GM12892 (cell line): ENCODE results near the gene LGI1. TPM values are rescaled to one million over a fixed set of nuclear protein-coding genes. Genes with fewer than 3 reads are reported as not detected.

Experiments
- DNase-seq: peaks from one replicate; pipeline ENCODE4 v3.0.0; 2011; ENCODE audit not compliant: insufficient read length
- FAIRE-seq: peaks from 2 replicates; lab custom pipeline; 2011; peaks lifted over from hg19 to GRCh38; lab: Jason Lieb, UNC
- POLR2A ChIP-seq: IDR thresholded peaks from 2 replicates; pipeline ENCODE4 v1.6.1; 2011; ENCODE audit warnings: low read depth, low read length, control low read depth
- POLR2AphosphoS5 ChIP-seq: IDR thresholded peaks from 2 replicates; pipeline ENCODE4 v1.6.1; 2011; ENCODE audit warnings: low read depth, low read length, control low read depth
- TAF1 ChIP-seq: IDR thresholded peaks from 2 replicates; pipeline ENCODE4 v1.6.1; 2011; ENCODE audit warnings: low read depth, mild to moderate bottlenecking, control low read depth, low read length, borderline replicate concordance
- polyA plus RNA-seq: library from polyadenylated mRNA; unstranded; fragments of >200 nt; gene quantifications from one replicate; pipeline ENCODE4 v1.2.1, GENCODE V29; 2012; ENCODE audit warnings: missing spikeins, inconsistent platforms; ENCODE audit not compliant: missing spikeins

The LGI1 gene
- not detected for polyA plus RNA-seq

DNA sequence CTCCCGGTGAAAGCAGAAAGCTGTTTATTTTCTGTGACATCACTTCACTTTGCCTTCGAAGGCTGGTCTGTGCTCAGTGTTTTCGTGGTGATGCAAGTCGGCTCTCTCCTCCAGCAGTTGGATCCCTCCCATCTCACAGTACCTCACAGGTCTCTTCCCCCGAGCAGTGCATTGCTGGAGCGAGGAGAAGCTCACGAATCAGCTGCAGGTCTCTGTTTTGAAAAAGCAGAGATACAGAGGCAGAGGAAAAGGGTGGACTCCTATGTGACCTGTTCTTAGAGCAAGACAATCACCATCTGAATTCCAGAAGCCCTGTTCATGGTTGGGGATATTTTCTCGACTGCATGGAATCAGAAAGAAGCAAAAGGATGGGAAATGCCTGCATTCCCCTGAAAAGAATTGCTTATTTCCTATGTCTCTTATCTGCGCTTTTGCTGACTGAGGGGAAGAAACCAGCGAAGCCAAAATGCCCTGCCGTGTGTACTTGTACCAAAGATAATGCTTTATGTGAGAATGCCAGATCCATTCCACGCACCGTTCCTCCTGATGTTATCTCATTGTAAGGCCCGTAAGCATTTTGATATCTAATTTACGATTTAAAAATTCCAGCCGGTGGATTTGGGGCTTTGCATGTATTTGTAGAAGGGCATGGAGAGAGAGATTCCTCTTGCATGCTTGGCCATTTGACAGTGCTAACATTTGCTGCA is at the start of gene LGI1:
Gene LGI1 (plus strand): TSS at position 136 of the 707 bp plus-strand sequence. CDS start 209 bp downstream, at position 345.
- FAIRE-seq (no peak), DNase-seq (no peak)
- TF ChIP-seq POLR2A (no peak), POLR2AphosphoS5 (no peak), TAF1 (no peak)

- TF ChIP-seq POLR2AphosphoS5 (no peak), POLR2A (no peak), TAF1 (no peak)
- no peak for FAIRE-seq
- no peak for DNase-seq
These were observed 47.3 kb upstream of the LGI1 start for GRCh38 chr10:93710333-93710909.

GRCh38 chr10:93711891-93712290 is 45.8 kb upstream of the LGI1 start:
- TF ChIP-seq TAF1 (no peak), POLR2AphosphoS5 (no peak), POLR2A (no peak)
- FAIRE-seq (no peak), DNase-seq (no peak)

DNA sequence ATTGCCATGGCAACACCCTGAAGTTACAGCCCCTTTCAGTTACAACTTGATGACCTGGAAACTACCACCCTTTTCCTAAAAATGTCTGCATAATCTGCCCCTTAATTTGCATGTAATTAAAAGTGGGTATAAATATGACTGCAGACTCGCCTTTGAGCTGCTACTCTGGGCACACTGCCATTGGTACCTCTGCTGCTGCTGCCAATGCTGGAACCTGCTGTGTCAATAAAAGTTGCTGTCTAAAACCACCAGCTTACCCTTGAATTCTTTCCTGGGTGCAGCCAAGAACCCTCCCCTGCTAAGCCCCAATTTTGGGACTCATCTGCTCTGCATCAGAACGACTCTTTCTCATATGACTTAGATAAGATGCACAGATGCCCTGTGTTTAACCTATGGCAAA is 45.1 kb upstream of the LGI1 start:
- DNase-seq: no peak
- no peak for FAIRE-seq

GRCh38 chr10:93715345-93715744 is 42.4 kb upstream of the LGI1 start:
- FAIRE-seq: peak; percentile 98
- TF ChIP-seq POLR2A: no peak
- TF ChIP-seq POLR2AphosphoS5: no peak
- TF ChIP-seq TAF1: no peak
- no peak for DNase-seq

More for the DNA sequence above, 45.1 kb upstream of the LGI1 start:
- TF ChIP-seq TAF1: no peak
- no peak for TF ChIP-seq POLR2AphosphoS5
- no peak for TF ChIP-seq POLR2A

DNA sequence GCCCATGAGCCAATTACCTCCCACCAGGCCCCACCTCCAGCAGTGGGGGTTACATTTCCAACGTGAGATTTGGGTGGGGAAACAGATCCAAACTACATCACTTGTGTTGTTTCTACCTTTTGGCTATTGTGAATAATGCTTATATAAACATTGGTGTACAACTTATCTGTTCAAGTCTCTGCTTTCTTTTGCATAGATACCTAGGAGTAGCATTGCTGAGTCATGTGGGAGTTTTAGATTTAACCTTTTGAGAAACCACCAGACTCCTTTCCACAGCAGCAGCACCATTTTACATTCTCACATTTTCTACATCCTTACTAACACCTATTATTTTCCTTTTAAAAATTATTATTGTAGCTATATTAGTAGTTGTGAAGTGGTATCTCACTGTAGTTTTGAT is 41.0 kb upstream of the LGI1 start:
- FAIRE-seq (no peak), DNase-seq (no peak)
- TF ChIP-seq POLR2AphosphoS5 (no peak), POLR2A (no peak), TAF1 (no peak)

DNA sequence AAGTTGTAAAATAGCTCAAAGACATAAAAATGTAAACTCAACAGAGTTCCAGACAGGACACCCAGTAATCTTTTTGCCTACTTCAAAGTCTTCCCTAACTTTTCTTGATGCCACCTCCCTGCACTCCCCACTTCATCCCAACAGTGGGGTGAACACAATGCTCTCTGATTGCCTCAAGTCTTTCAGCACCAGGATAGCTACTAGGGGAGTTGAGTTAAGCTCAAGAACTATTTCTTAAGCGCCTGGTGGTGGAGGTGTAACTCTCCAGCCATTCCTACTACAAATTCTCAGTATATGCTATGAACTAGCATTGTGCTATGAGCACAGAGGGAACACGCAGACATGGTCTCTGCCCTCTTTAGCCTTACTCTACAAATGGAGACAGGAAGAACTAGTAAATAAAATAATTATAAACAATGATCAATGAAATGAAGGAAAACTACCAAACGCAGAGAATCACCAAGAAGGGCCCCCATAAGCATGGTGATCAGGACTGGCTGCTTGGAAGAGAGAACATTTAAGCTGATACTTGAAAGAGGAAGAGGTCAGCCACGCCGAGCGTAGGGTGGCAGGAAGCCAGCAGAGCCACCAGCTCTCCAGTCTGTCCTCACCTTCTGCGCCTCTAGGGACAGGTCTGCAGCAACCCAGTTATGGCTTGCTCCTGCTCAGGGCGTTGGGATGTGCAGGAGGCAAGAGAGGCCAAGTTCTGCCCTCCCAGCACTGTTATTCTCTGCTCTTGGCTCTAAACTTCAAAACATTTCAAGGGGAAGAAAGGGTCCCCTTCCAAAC is 38.6 kb upstream of the LGI1 start:
- FAIRE-seq (peak; percentile 64), DNase-seq (no peak)
- TF ChIP-seq POLR2A (no peak), TAF1 (no peak), POLR2AphosphoS5 (no peak)

DNA sequence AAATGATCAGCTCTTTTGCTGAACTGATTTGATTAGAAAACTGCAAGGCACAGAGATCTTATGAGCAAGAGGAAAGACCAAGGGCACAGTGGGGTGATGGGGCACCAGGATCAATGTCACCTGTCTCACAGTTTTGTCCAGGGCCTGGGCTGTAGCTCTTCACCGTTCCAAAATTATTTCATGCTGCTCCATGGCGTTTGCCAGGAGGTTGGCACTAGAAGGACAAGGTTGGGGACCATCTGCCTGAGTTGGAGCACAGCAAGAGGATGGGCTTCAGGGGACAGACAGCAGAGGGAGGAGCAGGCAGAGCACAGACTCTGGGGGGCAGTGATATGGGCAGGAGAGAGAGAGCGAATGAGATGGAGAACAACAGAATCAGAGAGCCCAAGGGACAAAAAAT is 37.8 kb upstream of the LGI1 start:
- TF ChIP-seq POLR2AphosphoS5 (no peak), POLR2A (no peak), TAF1 (no peak)
- DNase-seq (no peak), FAIRE-seq (no peak)

DNA sequence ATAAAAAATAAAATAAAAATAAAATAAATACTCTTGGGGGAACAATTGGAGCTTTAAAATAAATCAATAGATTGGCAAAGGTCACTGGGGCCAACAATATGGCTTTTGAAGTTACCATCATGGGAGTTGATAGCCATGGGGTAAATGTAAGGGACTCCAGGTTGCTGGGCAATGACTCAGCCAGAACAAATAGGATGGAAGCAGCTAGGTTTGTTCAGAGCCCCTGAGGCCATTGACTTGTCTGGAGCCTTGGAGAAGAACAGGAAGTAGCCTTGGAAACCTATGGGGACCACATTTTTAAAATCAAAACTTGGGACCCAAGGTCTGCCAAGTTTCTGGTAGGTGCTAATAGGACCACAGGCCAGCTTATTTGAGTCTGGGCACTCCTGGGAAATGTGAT is 35.2 kb upstream of the LGI1 start:
- no peak for FAIRE-seq
- DNase-seq: no peak
- no peak for TF ChIP-seq POLR2A
- TF ChIP-seq POLR2AphosphoS5: no peak
- no peak for TF ChIP-seq TAF1

- no peak for FAIRE-seq
- TF ChIP-seq POLR2AphosphoS5 (no peak), POLR2A (no peak), TAF1 (no peak)
- no peak for DNase-seq
These were observed 34.6 kb upstream of the LGI1 start for GRCh38 chr10:93723153-93723552.

DNA sequence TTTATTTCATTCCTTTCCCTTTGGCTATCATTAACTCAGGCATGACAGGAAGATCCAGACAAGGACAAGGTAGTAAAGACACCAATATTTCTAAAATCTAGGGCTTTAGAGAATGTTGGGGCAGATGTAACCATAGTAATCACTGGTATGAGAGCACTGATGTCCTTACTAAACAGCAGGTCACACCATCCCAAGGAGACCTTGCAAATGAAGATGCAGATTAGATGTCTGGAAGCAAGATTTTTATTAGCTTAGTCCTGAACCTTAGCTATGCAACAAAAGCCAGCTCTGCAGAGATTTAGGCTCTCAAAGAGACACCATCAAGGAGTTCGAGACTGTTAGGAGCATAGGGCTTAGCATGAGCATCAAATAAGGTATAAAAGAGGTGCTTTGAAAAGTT is 31.7 kb upstream of the LGI1 start:
- TF ChIP-seq TAF1: no peak
- no peak for TF ChIP-seq POLR2A
- TF ChIP-seq POLR2AphosphoS5: no peak
- FAIRE-seq (no peak), DNase-seq (no peak)

DNA sequence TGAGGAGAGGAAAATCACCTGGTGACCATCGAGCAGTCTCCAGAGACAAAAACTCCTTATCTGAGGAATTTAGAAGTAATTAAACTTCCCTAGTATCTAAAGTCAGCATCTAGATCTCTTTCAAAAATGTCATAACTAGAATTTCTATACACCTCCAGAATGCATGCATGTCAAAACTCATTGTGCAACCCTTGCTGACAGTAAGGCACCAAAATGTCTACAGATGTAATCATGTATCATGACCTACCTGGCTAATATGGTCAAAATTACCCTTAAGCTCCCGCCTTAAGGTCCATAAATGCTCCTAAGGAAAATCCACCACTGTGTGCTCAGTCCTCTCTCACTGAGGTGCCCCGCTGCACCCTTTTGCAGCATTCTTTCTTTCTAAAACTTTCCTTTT is 16.4 kb upstream of the LGI1 start:
- TF ChIP-seq TAF1 (no peak), POLR2A (no peak), POLR2AphosphoS5 (no peak)
- DNase-seq: no peak

More for the DNA sequence above, 16.4 kb upstream of the LGI1 start:
- FAIRE-seq: no peak
